GM18951 (cell line): ENCODE results near the gene VPS41.

Source experiments
- POLR2A ChIP-seq: IDR thresholded peaks from 4 replicates; pipeline ENCODE4 v1.6.1; 2011; ENCODE audit warnings: mild to moderate bottlenecking; ENCODE audit not compliant: insufficient read length, insufficient read depth; ENCODE audit errors: extremely low read depth
- in situ Hi-C: fragments of 300-500 bp; cut with MboI; formaldehyde crosslinking; loops from one replicate; pipeline ENCODE4 v1.12.0; 2022; ENCODE audit warnings: low sequenced_read_pairs, mixed read lengths, inconsistent platforms; ENCODE audit not compliant: unreplicated experiment

The VPS41 gene

DNA sequence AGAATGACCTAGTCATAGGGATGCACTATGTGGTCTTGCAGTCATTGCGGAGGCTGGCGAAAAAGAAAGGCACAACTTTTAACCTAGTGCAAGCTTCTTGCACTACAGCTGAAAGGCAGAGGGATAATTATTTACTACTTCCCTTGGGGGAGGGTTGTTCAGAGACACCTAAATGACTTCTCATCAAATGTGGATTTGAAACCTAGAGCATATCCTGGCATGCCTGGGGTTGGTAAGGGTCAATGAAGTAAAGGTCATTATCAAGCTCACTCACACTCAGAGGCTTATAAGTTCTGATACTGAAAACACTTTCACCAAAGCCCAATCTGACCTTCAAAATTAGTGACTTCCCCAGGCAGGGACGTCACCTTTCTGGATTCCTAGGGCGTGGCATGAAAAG, 168.9 kb downstream of the VPS41 start:
- in situ Hi-C loops = no loop called here
- TF ChIP-seq POLR2A = no peak

- TF ChIP-seq POLR2A = no peak
- in situ Hi-C loops = no loop called here
These were observed 172.9 kb downstream of the VPS41 start for GRCh38 chr7:38736138-38736537.

DNA sequence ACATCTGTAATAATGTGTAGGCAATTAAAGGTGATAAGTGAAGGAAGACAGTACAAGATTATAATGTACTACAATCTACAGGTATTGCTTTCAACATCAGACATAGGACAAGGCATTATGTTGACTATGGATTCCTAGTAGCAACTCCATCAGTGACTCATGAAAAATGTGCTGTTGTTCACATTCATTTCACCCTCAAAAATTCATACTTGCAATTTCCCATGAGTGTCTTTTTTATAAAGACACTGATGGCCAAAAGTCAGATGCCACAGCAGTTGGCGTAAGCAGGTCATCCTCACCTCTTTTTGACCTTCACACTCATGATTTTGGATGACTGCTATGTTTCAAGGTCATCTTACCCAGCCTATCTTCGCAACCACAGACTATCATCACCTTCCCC, 177.8 kb downstream of the VPS41 start:
- TF ChIP-seq POLR2A = no peak

DNA sequence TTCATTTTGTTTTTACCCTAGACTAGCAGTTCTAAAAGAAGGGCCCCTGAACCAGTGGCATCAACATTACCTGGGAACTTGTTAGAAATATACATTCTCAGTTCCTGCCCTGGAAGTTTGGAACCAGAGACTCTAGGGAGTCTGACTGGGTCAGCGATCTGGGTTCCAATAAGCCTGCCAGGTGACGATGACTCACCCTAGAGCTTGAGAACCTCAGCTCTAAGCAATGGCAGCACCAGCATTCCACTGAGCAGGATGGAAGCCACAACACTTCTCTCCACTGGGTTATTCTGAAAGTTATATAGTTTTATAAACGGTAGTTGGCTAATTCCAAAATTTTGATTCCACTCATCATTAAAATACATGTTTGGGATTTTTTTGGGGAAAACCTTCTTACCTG, 180.8 kb downstream of the VPS41 start:
- no peak for TF ChIP-seq POLR2A
- in situ Hi-C loops = no loop called here

More for the DNA sequence above, 177.8 kb downstream of the VPS41 start:
- in situ Hi-C loops = no loop called here

DNA sequence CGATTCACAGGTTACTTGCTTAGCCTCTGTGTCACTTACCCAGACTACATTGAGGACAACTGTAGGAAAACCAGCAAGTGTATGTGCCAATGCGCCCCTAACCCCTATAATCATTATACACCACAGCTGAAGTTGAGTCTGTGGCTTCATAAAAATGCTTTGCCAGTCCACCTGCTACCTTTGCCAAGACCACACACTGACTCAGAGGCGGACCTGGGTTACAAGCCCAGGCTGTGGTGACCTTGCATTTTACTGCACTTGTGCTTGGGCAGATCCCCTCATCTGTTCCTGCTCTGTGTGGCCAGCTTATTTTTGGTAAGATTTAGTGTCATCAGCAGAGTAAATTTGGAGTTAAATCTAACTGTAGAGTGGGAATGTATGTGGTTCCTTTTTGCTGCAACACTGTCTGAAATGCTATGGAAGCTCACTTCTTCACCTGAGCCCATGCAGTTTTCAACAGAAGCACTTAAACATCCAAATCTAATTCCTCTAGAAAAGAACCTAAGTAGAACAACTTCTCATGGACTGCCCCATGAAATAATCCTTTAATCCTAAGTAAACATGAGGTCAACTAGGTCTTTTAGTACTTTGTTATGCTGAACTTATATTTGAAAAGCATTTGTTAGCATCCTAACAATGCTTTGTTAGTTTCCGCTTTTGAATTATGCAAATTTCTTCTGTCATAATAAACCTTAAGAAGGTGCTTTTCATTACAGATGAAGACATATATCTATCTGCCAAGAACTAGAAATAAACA, 181.6 kb downstream of the VPS41 start:
- in situ Hi-C loops = no loop called here
- no peak for TF ChIP-seq POLR2A

DNA sequence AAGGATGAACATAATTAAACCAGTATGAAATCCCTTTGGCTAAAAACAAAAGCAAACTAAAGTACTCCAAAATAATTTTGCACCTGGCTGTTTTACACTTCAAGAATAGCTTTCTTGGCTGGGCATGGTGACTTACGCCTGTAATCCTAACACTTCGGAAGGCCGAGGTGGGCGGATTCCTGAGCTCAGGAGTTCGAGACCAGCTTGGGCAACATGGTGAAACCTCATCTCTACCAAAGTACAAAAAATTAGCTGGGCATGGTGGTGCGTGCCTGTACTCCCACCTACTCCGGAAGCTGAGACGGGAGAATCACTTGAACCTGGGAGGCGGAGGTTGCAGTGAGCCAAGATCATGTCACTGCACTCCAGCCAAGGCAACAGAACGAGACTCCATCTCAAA, 185.7 kb downstream of the VPS41 start:
- in situ Hi-C loops = no loop called here
- no peak for TF ChIP-seq POLR2A

DNA sequence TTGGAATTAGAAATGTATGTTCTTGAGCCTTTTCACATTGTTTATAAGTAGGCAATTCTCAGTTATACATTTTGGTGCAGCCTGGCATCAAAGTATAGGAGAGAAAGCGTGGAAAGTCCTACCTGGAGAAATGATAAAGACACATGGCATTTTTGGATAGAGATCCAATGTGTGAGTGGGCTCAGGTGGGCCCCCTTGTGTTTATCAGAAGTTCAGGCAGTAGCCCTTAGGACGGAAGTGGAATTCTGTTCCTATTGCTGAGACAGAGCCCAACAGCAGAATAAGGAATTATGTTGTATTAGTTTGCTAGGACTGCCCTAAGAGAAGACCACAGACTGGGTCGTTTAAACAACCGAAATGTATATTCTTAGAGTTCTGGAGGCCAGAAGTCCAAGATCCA, 192.6 kb downstream of the VPS41 start:
- in situ Hi-C loops = no loop called here
- TF ChIP-seq POLR2A = no peak

DNA sequence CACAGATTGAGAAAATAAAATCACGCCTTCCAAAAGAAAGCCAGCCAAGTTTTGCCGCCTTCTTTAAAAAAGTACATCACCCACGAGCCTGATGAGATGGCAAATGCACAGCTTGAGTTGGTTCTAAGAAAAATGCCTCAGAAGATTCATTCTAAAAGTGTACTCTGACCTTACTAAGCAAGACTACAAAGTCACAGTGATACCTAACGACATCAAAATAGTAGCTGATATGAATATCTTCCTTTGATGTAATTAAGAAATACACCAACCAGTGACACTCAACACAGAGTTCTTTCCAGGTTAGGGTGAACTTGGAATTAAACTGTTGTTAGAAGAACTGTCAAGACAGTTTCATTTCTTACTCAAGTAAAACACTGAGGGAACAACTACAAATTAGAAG, 199.9 kb downstream of the VPS41 start:
- TF ChIP-seq POLR2A = no peak
- in situ Hi-C loops = no loop called here

- in situ Hi-C loops = no loop called here
These were observed 204.2 kb downstream of the VPS41 start for GRCh38 chr7:38704751-38705150.

GRCh38 chr7:38704041-38704547, 204.9 kb downstream of the VPS41 start:
- in situ Hi-C loops = no loop called here
- TF ChIP-seq POLR2A = no peak

More at GRCh38 chr7:38704751-38705150, 204.2 kb downstream of the VPS41 start:
- no peak for TF ChIP-seq POLR2A

- in situ Hi-C loops = no loop called here
- no peak for TF ChIP-seq POLR2A
These were observed 205.9 kb downstream of the VPS41 start for GRCh38 chr7:38703093-38703492.

GRCh38 chr7:38702002-38702535, 206.9 kb downstream of the VPS41 start:
- TF ChIP-seq POLR2A = no peak
- in situ Hi-C loops = no loop called here

DNA sequence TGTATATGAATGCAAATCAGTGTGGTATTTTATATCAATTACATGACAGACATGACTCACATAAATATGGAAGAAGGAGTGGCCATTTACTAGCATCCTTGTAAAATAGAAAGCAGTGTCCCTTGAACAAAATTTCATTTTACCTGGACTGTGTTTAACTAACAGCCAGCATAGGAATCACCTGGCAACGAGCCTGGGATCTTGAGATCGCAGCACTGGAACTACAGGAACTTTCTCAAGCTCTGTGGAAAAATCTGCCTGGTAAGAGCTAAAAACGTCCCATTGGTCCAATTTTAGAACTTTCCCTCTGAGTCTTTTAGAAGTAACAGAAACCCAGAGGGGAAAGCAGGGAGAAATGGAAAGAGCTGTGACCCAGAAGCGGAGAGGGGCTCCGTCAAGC, 208.9 kb downstream of the VPS41 start:
- TF ChIP-seq POLR2A = no peak
- in situ Hi-C loops = no loop called here

GRCh38 chr7:38699471-38699870, 209.5 kb downstream of the VPS41 start:
- no peak for TF ChIP-seq POLR2A
- in situ Hi-C loops = no loop called here

- no peak for TF ChIP-seq POLR2A
- in situ Hi-C loops = no loop called here
These were observed 214.7 kb downstream of the VPS41 start for GRCh38 chr7:38694326-38694725.

DNA sequence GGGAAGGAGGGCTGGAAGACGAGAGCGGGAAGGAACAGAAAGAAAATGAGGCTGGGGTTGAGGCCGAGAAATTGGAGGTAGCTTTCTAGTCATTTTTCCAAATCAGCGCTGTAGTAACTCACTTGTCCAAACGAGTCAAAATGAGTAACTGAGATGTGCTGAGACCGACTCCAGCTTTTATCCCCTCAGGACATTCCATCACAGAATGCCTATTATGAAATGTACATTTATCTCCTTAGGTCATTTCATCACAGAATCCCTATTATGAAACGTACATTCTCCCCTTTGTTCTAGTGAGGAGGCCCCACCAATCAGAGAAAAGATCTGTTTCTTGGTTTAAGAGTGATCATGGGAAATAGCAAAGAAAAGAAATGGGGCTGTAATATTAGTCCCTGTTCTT, 222.1 kb downstream of the VPS41 start:
- TF ChIP-seq POLR2A = no peak
- in situ Hi-C loops = no loop called here
